RPMI8226 (cell line): Measurements from ENCODE around the gene GSTT4.
"Not testable (repeated sequence)": the region's sequence is repeated elsewhere in the genome, so short reads cannot be mapped to it uniquely, and the experiment has no call there.

Experiments used
- DNase-seq: peaks from one replicate; pipeline ENCODE4 v3.0.0-alpha.2; 2015

The GSTT4 gene

DNA sequence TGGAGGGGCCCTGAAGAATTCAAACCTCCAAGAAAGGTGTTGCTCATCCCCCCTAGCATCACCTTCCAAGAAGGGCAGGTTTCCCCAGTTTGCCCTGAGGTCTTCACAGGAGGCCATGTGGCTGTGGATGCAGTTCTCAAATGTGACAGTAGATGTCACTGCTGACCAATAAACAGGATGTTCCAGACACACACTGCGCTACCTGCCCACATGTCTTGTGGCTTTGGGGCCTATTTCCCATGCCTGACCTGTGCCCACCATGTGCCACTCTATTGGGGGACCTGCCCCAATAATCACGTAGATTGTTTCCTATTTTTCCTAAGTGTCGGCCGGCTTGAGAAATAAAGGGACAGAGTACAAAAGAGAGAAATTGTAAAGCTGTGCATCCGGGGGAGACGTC, 20.8 kb downstream of the GSTT4 start:
- DNase-seq = peak; percentile 39

DNA sequence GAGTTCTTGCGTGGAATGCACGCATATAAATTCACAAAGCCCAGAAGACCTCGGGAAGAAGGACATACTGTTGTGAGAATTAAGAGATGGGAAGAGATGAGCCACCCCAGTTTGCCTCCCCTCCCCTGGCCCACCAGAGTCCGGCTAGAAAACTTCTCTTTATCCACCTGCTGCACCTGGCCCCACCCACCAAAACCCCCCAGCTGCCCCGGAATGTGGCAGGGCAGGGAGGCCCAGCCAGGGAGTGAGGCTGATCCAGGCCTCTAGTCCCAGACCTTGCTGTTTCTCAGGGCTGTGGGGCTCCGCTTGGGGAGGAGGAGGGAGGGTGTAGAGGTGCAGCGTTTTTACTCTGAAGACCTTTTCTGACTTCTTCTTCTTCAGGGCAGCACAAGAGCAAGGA, 24.7 kb downstream of the GSTT4 start:
- DNase-seq = not testable (repeated sequence)

DNA sequence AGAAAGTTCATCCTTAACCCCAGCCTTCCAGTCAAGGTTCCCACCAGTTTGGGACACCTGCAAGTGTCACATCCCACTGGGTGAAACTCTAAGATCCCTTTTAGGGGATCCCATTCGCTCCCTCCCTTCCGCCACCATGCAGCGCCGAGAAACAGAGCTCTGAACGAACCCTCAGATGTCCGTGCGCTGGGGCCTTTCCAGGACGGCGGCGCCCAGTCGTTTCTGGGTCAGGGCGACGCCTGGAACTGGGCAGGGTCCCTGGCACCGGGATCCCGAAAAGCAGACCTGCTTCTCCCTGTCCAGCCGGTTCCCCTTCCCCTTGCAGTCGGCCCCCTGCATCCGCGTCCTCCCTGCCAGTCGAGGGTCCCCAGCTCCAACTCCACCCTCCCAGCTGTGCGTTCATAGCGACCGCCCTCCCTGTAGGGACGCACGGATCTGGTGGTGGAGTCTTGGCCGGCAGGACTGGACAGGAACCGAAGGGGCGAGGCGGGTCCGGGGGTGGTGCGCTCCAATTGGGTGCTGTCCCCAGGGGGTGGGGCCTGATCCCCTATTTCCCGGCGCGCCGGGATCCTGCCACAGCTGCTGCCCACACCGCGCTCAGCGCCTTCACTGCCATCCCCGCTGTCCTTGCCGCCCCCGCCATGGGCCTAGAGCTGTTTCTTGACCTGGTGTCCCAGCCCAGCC, 25.6 kb downstream of the GSTT4 start, which contains the start of gene GSTT2:
Gene GSTT2, plus strand, starts transcription at position 578 of the 684 bp plus-strand sequence.
- DNase-seq = not testable (repeated sequence)

DNA sequence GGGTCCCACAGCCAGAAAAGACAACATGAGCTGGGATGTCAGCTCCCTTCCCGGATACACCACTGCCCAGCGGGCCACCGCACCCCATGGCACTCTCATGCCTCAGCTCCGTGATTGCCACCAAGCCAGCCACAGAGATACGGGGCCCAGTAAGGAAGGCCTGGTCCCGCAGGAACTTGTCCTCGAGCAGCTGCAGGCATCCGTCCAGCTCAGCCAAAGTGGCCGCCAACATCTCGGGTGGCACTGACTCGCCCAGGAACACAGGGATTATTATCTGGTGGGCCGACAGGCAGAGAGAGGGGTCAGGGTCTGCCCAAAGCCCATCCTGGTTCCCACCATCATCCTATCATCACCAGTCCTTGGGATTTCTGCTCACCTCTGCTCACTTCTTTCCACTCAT, 27.9 kb downstream of the GSTT4 start:
- not testable (repeated sequence) for DNase-seq

DNA sequence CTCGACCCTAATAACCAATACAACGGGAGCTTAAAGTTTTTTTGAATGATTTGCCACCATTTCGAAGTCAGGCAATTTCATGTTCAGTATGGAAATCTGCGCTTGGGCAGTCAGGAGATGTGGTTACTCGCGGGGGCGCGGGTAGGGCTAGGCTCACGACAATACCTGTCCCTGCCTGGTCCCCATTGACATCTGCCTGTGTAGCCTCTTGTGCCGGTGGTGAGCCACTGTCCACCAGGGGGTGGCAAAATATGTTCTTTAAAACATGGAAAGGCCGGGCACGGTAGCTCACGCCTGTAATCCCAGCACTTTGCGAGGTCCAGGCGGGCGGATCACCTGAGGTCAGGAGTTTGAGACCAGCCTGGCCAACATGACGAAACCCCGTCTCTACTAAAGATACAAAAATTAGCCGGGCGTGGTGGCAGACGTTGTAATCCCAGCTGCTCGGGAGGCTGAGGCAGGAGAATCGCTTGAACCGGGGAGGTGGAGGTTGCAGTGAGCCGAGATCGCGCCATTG, 30.4 kb downstream of the GSTT4 start:
- DNase-seq = not testable (repeated sequence)

DNA sequence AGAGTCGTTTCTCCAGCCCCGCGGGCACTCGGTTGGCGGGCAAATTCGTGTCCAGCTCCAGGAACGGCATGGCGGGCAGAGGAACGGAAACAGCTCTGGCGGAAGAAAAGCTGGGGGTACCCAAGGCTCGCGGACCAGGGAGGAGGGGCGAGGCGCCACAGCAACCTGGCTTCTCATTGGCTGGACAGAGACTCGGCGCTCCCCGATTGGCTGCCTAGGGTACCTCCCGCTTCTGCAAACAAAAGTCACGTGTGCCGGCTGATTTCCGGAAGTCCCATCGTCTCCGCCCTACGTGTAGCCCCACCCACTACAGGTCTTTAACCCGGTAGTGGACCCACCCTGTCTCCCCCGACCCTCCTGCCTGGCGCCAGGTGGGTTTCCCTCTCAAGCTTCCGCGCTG, 30.9 kb downstream of the GSTT4 start, which contains the start of gene DDT:
Gene DDT, minus strand, starts transcription at position 97 of the 400 bp plus-strand sequence. Its CDS starts 27 bp downstream, at position 70.
- DNase-seq = not testable (repeated sequence)

DNA sequence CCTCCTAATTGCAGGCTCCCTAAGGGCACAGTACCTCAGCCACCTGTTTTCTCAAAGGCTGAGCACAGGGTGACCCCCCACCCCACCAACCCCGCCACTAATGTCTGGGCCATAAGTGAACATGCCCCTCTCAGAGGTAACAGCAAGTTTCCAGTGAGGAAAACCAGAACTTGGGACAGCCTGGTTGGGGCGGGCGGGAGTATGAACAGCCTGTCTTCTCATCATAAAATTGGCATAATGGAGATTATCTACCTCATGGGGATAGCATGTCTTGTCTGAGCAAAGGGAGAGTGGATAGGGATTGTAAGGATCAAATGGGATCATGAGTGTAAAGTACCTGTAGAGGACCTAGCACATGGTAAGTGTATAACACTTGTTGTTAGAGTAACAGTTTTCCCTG, 33.3 kb downstream of the GSTT4 start:
- not testable (repeated sequence) for DNase-seq

DNA sequence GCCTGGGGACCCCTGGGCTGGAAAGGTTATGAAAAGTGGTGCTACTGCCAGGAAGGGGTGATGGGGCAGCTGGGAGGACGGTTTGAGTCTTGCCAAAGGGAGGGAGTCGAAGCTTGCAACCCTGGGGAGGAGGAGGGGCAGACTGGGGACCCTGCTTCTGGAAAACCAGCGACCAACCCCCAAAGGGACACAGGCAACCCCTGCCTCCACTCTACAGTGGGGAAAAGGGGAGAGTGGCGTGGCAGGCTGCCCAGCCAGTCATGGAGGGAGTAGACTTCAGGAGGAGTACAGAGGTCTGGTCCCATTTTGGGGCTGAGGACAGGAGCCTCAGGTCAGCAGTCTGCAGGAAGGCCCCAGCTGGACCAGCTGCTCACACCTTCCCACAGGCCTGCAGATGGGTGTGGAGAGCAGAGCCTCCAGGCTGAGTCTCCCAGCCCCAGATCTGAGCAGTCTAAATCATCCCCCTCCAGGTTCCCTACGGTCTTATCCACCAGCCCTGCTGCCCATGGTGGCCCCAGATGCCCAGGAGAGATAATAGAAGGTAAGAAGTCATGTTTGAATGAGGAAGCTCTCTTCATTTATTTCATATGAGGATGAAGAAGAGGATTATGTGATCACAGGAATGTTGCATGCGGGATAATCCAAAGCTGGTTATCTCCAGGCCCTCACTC, 34.3 kb downstream of the GSTT4 start:
- no peak for DNase-seq

DNA sequence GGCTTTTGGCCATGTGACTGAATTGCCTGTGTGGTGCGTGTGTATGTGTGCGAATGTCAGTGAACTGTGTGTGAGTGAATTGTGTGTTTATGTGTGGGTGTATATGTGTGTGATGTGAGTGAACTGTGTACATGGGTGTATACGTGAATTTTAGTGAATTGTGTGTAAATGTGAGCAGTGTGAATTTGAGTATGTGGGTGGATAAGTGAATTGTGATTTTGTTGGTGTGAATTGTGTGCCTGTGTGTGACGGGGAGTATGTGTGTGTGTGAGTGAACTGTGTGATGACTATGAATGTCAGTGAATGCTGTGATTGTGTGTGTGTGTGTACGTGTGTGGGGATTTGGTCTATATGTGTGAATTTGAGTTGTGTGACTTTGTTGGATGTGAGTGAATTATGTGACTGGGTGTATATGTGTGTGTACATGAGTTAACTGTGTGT, 35.0 kb downstream of the GSTT4 start:
- DNase-seq = no peak

DNA sequence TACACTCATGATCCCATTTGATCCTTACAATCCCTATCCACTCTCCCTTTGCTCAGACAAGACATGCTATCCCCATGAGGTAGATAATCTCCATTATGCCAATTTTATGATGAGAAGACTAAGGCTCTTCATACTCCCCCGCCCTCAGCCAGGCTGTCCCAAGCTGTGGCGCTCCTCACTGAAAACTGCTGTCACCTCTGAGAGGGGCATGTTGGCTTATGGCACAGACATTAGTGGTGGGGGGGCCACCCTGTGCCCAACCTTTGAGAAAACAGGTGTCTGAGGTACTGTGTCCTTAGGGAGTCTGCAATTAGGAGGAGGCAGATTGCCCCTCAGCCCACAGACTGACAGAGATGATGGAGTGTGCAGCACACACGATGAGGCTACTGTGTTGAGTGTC, 36.2 kb downstream of the GSTT4 start:
- DNase-seq = no peak

DNA sequence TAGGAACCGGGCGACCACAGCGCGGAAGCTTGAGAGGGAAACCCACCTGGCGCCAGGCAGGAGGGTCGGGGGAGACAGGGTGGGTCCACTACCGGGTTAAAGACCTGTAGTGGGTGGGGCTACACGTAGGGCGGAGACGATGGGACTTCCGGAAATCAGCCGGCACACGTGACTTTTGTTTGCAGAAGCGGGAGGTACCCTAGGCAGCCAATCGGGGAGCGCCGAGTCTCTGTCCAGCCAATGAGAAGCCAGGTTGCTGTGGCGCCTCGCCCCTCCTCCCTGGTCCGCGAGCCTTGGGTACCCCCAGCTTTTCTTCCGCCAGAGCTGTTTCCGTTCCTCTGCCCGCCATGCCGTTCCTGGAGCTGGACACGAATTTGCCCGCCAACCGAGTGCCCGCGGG, 38.7 kb downstream of the GSTT4 start, which contains the start of gene DDTL:
Gene DDTL, plus strand, starts transcription at position 321 of the 400 bp plus-strand sequence. Its CDS starts 27 bp downstream, at position 348.
- DNase-seq = not testable (repeated sequence)

DNA sequence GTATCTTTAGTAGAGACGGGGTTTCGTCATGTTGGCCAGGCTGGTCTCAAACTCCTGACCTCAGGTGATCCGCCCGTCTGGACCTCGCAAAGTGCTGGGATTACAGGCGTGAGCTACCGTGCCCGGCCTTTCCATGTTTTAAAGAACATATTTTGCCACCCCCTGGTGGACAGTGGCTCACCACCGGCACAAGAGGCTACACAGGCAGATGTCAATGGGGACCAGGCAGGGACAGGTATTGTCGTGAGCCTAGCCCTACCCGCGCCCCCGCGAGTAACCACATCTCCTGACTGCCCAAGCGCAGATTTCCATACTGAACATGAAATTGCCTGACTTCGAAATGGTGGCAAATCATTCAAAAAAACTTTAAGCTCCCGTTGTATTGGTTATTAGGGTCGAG, 39.2 kb downstream of the GSTT4 start:
- not testable (repeated sequence) for DNase-seq

DNA sequence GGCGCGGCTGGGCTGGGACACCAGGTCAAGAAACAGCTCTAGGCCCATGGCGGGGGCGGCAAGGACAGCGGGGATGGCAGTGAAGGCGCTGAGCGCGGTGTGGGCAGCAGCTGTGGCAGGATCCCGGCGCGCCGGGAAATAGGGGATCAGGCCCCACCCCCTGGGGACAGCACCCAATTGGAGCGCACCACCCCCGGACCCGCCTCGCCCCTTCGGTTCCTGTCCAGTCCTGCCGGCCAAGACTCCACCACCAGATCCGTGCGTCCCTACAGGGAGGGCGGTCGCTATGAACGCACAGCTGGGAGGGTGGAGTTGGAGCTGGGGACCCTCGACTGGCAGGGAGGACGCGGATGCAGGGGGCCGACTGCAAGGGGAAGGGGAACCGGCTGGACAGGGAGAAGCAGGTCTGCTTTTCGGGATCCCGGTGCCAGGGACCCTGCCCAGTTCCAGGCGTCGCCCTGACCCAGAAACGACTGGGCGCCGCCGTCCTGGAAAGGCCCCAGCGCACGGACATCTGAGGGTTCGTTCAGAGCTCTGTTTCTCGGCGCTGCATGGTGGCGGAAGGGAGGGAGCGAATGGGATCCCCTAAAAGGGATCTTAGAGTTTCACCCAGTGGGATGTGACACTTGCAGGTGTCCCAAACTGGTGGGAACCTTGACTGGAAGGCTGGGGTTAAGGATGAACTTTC, 44.0 kb downstream of the GSTT4 start, which contains the start of gene GSTT2B:
Gene GSTT2B, minus strand, starts transcription at position 112 of the 688 bp plus-strand sequence. Its CDS starts 64 bp downstream, at position 48.
- DNase-seq = not testable (repeated sequence)

DNA sequence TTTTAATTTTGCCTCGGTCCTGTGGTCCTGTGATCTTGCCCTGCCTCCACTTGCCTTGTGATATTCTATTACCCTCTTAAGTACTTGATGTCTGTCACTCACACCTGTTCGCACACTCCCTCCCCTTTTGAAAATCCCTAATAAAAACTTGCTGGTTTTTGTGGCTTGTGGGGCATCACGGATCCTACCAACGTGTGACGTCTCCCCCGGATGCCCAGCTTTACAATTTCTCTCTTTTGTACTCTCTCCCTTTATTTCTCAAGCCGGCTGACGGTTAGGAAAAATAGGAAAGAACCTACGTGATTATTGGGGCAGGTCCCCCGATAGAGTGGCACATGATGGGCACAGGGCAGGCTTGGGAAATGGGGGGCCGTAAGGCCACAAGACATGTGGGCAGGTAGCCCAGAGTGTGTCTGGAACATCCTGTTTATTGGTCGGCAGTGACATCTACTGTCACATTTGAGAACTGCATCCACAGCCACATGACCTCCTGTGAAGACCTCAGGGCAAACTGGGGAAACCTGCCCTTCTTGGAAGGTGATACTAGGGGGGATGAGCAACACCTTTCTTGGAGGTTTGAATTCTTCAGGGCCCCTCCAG, 48.9 kb downstream of the GSTT4 start:
- peak; percentile 57 for DNase-seq

DNA sequence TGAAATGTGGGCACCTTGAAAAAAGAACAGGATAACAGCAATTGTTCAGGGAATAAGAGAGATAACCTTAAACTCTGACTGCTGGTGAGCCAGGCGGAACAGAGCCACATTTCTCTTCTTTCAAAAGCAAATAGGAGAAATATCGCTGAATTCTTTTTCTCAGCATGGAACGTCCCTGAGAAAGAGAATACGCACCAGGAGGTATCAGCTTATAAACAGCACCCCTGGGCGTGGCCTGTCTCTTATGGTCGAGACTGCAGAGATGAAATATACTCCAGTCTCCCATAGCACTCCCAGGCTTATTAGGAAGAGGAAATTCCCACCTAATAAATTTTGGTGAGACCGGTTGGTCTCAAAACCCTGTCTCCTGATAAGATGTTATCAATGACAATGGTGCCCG, 49.4 kb downstream of the GSTT4 start:
- not testable (repeated sequence) for DNase-seq

DNA sequence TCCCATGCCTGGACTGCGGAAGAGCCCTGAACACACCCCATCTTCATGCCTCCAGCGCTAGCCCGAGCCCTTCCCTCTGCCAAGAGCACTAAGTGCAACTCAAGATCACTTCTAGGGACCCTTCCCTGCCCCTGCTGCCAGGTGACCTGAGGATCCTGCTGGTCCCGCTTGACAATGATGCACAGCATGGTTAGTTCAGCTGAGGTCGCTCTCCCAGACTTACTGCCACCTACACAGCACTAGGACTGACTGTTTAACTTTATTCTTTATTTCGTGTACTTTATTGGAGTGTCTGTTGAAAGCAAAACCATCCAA, 50.3 kb downstream of the GSTT4 start:
- DNase-seq = not testable (repeated sequence)

DNA sequence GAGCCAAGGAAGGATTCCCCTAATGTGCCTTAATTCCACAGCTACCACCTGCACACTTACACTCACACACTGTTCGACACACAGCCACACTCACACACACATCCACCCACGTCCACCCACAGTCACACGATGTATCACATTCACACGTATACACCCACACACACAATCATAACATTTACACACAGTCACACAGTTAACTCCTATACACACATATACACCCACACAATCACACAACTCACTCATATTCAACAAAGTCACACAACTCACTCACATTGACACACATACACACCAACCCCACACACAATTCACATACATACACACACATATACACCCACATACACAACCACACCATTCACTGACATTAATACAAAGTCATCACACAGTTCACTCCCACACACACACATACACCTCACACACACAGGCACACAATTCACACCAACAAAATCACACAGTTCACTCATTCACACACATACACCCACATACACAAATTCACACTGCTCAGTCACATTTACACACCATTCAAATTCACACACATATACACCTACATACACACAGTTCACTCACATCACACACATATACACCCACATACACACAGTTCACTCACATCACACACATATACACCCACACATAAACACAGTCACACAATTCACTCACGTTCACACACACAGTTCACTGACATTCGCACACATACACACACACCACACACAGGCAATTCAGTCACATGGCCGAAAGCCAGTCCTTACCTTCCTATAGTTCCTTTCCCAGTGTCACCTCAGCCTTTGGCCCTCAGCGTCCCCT, 50.9 kb downstream of the GSTT4 start:
- DNase-seq = not testable (repeated sequence)

DNA sequence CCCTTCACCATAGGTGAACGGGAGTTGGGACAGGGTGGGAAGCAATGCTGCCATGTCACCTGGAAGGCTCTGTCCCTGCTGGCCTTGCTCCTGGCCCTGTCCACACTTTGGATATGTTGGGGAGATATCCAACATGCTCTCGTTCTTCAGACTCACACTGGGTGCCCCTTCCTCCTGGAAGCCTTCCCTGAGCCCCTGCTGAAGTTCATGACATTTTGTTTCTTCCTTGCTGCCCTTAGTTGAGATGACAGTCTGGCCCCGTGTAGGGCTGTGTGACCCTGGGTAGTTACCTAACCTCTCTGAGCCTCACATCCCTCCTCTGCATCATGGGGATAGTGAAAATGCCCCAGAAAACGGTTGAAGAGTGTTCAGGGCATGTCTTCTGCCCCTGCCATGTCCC, 51.8 kb downstream of the GSTT4 start:
- DNase-seq = not testable (repeated sequence)

DNA sequence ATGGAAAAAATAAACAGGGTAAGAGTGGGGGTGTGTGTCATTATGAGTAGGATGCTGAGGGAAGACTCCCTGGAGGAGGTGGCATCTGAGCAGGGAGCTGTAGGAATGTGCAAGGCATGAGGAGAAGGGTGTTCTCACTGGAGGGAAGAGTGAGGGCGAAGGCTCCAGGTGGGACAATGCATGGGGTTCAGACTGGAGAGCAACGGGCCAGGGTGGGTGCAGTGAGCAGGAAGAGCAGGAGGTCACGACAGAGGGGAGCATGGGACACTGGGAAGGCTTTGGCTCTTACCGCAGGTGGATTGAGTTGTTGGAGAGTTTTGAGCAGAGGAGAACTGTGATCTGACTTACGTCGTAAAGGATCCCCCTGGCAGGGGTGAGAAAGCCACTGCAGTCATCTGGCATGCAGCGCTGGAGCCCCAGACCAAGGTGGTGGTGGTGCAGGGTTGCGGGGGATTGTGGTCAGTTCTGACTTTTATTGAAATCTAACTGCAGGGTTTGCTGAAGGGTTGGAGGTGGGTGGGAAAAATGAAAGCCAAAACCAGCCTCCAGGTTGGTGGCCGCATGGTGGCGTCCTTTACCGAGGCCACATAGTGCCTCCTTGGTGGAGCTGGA, 52.4 kb downstream of the GSTT4 start:
- DNase-seq = not testable (repeated sequence)

DNA sequence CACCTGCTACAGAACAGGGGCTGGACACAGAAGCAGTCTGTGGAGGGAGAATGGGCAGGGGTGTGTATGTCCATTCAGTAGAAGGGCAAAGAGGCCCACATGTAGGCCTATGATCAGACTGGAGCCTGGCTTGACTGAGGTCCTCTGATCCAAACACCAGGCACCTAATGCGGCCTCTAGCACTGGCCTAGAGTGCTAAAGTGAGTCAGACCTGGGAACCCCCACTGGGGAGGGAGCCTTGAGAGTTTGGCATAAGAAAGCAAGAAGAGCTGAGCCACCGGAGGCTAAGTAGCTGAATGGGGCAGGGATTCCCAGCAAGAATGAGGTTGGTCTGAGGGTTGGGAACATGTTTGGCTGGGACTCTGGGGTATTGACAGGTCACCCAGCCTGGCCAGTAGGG, 53.9 kb downstream of the GSTT4 start:
- not testable (repeated sequence) for DNase-seq

DNA sequence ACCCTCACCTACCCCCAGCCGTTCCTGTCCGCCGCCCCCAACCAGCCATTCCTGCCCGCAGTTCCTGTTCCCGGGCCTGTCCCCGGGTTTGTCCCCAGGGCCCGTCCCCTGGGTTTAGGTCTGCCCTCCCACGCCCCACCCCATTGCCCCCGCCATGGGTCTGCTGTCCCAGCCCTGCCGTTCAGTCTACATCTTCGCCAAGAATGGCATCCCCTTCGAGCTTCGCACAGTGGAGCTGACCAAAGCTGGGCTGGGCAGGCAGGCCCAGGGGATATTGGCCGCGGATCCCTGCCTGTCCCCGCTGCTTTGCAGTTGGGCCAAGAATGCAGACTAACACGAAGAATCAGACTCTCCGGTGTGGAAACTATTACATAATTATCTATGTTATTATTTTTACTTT, 55.5 kb downstream of the GSTT4 start:
- not testable (repeated sequence) for DNase-seq
